ENCODE measurements around the gene GLI3.

DNA sequence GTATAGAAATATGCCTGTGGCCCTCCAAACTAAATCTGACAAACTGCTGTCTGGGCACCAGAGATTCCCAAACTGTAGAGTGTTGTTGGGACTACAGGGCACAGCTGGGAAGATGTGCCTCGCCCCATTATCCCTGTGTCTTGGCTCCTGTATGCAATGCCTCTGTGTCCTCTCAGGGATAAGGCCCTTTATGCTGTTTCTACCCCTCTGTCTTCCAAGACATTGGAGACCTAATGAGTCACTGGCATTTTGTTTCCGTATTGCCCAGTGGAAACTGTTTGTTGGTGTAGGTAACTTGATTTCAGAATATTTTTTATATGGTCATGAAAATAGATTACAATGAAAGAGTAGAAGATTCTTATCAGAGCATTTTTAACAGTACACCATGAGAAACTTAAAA, 183.2 kb downstream of the GLI3 start:
- TF ChIP-seq, protein P1, sequence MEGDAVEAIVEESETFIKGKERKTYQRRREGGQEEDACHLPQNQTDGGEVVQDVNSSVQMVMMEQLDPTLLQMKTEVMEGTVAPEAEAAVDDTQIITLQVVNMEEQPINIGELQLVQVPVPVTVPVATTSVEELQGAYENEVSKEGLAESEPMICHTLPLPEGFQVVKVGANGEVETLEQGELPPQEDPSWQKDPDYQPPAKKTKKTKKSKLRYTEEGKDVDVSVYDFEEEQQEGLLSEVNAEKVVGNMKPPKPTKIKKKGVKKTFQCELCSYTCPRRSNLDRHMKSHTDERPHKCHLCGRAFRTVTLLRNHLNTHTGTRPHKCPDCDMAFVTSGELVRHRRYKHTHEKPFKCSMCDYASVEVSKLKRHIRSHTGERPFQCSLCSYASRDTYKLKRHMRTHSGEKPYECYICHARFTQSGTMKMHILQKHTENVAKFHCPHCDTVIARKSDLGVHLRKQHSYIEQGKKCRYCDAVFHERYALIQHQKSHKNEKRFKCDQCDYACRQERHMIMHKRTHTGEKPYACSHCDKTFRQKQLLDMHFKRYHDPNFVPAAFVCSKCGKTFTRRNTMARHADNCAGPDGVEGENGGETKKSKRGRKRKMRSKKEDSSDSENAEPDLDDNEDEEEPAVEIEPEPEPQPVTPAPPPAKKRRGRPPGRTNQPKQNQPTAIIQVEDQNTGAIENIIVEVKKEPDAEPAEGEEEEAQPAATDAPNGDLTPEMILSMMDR (IDR thresholded peaks at IDR 0.05 in 8 of 11, conservative IDR thresholded peaks at IDR 0.05 in 3 of 11), result no peak
- TF ChIP-seq POLR2AphosphoS5 (IDR thresholded peaks at IDR 0.05) (no peak), POLR2A (IDR thresholded peaks at IDR 0.05) (no peak)

Measured in spleen (tissue), 7 donors.